GM18867 (cell line): ENCODE measurements around the gene AGAP1.

Experiments used
- ATAC-seq: cut with Tn5 transposase; IDR thresholded peaks from one replicate; pipeline ENCODE4 v1.9.1; 2021; ENCODE audit warnings: mild to moderate bottlenecking, moderate library complexity; ENCODE audit not compliant: unreplicated experiment

Gene AGAP1

DNA sequence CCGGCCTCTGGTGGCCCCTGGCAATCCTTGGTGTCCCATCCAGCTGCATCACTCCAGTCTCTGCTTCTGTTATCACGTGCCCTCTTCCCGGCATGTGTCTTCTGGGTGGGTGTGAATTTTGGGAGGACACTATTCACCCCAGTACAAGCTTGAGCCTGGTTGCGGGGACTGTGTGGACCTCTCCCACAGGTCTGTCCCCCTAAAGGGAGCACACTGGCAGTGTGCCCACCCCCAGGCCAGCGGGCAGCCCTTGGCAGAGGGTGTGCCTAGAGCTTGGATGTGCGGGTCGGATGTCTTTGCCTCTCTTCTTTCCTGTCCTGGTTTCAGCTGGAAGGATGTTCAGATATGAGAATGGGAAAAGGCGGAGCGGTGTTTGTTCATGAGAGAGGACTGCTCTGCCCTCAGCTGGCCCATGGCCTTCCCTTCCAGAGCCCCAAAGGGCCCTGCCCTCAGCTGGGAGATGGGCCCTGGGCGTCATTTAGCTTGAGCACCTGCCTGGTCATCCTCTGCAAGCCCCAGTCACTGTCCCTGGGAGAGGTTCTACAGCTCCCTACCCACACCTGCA, 73.2 kb downstream of the AGAP1 start:
- ATAC-seq, result no peak

- no peak for ATAC-seq
Observed at GRCh38 chr2:235567842-235568241, 74.0 kb downstream of the AGAP1 start.

DNA sequence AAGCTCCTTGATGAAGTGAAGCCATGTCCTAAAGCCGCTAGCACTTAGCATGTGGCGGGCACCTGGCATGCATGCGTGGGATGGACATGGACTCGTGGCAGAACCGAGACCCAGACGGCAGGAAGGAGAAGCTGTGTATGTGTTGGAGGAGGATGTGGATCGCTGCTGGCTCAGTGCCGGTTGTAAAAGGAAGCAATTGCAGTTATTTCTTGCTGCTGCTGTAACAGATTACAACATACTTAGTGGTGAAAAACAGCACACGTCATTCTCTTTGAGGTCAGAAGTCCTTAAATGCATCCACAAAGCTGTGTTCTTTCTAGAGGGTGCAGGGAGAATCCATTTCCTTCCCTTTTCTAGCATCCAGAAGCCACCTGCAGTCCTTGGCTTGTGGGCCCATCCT, 74.6 kb downstream of the AGAP1 start:
- ATAC-seq, result no peak

DNA sequence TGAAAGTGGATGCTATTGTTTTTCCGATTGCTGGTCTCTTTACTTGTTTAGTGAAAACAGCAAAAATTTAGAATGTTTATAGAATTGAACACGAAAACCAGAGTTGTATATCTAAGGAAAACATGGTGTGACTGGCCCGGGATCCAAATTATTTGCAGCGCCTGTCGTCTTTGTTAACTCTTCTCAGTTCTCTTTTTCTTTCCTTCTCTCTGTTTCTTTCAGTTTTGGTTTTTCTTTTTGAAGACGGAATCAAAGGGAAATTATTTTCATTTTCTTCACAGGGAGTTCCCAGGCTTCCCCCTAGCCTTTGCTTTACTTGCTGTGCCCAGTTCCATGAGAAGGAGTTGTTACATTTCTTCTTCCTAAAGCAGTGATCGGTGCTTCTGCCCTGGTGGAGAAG, 76.0 kb downstream of the AGAP1 start:
- ATAC-seq, result no peak

- no peak for ATAC-seq
Observed at GRCh38 chr2:235570256-235570655, 76.4 kb downstream of the AGAP1 start.

GRCh38 chr2:235570966-235571692, 77.3 kb downstream of the AGAP1 start:
- ATAC-seq, result no peak

DNA sequence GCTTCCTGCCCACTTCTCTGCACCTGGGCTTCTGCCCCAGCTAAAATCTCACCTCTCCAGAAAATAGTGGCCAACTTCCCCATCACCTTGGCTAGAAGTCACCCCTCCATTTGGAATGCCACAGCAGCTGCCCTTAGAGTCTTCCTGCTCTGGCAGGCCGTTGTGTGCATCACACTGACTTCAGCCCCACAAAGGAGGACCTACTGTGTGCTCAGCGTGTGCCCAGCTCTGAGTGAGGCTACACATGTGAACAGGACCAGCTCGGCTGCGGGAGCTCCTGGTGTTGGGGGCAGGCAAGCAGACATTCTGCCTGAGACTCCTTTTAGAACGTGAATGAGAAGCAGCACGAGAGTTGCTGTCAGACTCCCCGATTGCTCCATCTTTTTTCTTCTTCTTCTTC, 78.7 kb downstream of the AGAP1 start:
- no peak for ATAC-seq

DNA sequence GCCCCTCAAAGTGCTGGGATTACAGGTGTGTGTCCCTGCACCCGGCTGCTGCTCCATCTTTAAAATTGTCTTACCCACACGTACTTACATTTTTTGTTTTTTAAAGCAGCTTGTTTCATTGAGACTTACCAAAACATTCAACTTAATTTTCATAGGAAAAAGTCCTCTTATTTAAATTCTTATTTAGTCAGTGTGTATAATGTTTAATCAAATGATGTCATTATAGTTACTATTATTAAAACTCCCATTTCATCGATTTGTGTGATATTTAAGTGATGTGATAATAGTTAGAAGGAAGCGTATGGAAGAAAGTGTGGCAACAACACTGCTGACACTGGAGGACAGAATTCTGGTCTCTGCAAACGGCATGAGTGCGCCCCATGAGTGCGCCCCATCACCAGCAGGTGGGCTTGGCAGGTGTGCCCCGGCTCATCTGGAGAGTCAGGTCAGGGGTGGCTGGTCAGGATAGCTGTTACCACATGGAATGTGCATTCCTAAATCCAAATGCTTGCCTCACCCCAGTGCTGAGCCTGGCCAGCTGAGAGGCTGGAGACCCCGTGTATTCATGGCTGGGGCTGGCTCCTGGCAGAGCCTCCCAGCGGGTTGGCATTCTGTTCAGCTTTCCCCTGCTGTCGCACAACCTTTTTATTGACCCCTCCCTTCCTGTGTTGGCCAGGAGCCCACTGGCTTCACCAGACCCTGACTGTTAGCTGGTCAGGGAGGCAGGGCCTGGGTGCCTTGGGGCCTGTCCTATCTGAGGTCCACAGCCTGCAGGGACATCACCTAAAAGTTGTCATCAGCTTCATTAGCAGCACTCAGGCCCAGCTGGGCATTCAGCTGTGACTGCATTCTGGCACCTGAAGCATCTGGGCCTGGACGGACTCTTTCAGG, 79.7 kb downstream of the AGAP1 start:
- no peak for ATAC-seq

- ATAC-seq, result no peak
Observed at GRCh38 chr2:235575431-235575830, 81.6 kb downstream of the AGAP1 start.

DNA sequence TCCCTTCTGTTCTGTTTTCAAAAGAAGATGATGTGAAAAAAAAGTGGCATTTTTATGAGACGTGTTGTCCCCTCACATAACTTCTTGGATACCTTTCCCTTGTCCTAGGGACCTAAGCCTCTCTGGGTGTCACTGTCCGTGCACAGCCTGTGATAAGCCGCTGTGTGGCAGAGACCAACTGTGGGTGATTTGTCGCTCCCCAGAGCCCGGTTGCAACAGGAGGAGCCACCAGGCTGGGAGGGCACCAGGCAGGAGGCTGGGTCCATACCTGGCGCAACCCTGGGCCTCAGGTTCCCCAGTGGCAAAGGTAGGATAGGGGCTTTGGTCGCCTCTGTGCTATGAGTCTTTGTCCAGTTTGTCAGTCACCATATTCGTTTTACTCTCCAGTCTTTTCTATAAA, 82.1 kb downstream of the AGAP1 start:
- ATAC-seq, result no peak

DNA sequence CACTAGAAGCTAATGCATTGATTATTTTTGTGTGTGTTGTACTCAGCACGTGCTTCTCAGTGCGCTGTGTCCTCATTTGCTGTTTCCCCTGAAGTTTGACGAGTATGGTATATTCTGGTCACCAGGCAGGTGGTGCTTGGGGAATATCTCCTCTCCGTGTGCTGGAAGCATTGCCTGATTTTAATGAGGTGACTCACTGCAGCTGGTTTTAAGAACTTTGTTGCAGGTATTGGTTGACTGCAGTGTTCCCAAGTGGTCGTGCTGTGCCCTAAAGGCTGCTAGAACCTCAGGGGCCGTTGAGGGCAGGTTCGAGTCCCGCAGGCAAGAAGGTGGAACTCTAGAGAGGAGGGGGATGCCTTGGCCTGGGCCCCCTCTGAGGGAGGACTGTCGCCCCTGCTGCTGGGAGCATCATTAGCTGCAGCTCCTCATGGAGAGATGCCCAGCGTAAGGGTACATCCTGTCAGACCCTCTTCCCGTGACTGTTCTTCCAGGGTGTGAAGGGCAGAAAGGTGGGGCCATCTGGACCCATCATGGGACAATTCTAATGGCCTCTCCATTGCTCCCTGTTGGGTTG, 82.6 kb downstream of the AGAP1 start:
- ATAC-seq, result no peak

GRCh38 chr2:235577404-235578330, 83.8 kb downstream of the AGAP1 start:
- ATAC-seq, result no peak

DNA sequence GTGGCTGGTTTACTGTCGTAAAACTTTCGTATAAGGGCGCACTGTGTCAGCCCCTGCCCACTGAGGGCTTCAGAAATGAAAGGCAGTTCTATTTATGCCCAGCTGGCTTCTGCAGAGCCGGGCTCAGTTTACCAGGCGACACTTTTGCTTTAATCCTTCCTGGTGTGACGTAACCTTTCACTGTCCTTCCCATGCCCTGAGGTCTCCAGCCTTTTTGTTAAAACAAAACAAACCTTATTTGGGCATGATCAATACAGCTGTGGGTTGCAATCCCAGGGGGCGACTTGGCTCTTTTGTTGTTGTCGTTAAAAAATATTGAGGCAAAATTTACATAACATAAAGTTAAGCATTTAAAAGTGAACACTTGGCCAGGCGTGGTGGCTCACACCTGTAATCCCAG, 85.3 kb downstream of the AGAP1 start:
- ATAC-seq, result no peak

DNA sequence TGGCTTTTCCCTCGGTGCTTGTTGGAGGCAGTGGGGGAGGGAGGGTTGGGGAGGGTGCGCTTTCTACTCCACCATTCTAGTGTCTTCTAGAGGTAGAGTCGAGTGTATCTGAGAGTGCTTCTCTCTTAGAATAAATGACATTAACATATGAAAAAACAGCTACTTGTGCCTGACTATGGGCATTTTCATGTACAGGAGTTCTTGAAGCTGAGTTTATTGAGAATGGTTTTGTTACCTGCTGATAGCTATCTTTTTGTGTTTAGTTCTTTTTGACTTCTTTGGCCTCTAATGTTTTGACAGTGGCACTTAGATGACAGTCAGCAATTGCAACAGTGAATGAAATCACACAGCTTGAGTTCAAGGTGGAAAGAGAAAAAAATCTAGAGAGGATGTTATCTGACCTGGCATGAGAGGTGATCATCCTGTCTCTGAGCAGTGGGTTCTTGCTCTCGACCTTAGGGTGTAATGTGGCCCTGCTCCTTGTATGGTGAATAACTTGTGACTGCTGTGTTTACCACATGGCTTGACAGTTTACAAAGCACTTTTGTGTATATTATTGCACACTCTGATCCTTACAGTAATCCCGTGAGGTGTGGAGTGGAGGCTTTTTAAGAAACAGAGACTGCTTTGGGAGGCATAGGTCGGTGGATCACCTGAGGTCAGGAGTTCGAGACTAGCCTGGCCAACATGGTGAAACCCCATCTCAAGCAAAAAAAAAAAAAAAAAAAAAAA, 86.7 kb downstream of the AGAP1 start:
- ATAC-seq, result no peak

GRCh38 chr2:235582081-235582686, 88.3 kb downstream of the AGAP1 start:
- no peak for ATAC-seq

DNA sequence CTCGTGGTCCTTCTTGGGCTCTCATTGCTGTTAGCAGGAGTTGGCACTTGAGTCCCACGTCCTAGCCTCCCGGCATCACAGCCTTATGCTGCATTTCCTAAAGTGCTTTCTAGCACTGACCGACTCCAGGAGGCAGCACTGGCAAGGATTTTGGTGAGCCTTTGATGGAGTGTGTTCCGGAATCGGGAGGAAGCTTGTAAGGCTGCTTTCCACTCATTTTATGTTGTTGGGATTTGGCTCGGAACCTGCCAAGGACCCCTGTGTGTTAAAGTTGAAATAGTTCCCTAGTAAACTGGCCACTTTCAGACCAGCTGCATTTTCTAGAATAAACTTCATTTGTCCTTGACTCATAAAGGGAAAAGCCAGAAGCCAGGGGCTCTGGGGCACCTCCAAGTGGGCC, 88.9 kb downstream of the AGAP1 start:
- ATAC-seq, result no peak

- ATAC-seq, result no peak
Observed at GRCh38 chr2:235583144-235583543, 89.3 kb downstream of the AGAP1 start.

DNA sequence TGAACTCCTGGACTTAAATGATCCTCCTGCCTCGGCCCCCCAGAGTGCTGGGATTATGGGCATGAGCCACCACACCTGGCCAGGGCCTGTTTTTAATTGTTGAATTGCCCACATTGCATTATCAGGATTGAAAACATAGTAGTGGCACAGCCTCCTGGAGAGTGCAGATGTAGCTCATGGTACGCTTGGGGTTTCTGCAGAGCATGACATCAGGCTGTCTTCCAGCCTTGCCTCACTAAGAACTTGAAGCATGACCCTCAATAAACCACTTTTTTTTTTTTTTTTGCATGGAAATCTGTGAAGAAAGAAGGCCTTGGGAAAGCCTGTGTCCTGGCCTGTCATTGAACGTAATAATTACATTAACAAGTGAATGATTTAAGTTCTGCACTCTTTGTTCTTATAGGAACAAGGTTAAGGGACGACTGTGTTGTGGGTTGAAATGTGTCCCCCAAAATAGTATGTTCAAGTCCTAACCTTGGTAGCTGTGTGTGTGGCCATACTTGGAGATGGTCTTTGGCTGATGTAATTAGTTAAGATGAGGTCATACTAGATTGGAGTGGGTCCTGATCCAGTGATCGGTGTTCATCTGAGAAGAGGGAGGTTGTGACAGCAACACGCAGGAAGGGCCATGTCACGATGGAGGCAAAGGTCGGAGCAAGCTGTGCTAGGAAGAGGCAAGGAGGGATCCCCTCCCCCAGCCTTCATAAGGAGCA, 90.2 kb downstream of the AGAP1 start:
- no peak for ATAC-seq

GRCh38 chr2:235584638-235585007, 90.8 kb downstream of the AGAP1 start:
- ATAC-seq, result no peak
